Measurements from ENCODE around the gene DRAP1. TPM values are rescaled to one million over a fixed set of nuclear protein-coding genes. Genes with fewer than 3 reads are reported as not detected.

Gene DRAP1
- total and polyA plus RNA-seq, 9 of the 15 experiments (the other 6 are each of a cell fraction or from before 2014, with no cell fraction given) = 9.6 to 200 (median 92.9) TPM

GRCh38 chr11:65919141-65919572 lies at the start of gene DRAP1 (continued):
- TF ChIP-seq, protein P1, sequence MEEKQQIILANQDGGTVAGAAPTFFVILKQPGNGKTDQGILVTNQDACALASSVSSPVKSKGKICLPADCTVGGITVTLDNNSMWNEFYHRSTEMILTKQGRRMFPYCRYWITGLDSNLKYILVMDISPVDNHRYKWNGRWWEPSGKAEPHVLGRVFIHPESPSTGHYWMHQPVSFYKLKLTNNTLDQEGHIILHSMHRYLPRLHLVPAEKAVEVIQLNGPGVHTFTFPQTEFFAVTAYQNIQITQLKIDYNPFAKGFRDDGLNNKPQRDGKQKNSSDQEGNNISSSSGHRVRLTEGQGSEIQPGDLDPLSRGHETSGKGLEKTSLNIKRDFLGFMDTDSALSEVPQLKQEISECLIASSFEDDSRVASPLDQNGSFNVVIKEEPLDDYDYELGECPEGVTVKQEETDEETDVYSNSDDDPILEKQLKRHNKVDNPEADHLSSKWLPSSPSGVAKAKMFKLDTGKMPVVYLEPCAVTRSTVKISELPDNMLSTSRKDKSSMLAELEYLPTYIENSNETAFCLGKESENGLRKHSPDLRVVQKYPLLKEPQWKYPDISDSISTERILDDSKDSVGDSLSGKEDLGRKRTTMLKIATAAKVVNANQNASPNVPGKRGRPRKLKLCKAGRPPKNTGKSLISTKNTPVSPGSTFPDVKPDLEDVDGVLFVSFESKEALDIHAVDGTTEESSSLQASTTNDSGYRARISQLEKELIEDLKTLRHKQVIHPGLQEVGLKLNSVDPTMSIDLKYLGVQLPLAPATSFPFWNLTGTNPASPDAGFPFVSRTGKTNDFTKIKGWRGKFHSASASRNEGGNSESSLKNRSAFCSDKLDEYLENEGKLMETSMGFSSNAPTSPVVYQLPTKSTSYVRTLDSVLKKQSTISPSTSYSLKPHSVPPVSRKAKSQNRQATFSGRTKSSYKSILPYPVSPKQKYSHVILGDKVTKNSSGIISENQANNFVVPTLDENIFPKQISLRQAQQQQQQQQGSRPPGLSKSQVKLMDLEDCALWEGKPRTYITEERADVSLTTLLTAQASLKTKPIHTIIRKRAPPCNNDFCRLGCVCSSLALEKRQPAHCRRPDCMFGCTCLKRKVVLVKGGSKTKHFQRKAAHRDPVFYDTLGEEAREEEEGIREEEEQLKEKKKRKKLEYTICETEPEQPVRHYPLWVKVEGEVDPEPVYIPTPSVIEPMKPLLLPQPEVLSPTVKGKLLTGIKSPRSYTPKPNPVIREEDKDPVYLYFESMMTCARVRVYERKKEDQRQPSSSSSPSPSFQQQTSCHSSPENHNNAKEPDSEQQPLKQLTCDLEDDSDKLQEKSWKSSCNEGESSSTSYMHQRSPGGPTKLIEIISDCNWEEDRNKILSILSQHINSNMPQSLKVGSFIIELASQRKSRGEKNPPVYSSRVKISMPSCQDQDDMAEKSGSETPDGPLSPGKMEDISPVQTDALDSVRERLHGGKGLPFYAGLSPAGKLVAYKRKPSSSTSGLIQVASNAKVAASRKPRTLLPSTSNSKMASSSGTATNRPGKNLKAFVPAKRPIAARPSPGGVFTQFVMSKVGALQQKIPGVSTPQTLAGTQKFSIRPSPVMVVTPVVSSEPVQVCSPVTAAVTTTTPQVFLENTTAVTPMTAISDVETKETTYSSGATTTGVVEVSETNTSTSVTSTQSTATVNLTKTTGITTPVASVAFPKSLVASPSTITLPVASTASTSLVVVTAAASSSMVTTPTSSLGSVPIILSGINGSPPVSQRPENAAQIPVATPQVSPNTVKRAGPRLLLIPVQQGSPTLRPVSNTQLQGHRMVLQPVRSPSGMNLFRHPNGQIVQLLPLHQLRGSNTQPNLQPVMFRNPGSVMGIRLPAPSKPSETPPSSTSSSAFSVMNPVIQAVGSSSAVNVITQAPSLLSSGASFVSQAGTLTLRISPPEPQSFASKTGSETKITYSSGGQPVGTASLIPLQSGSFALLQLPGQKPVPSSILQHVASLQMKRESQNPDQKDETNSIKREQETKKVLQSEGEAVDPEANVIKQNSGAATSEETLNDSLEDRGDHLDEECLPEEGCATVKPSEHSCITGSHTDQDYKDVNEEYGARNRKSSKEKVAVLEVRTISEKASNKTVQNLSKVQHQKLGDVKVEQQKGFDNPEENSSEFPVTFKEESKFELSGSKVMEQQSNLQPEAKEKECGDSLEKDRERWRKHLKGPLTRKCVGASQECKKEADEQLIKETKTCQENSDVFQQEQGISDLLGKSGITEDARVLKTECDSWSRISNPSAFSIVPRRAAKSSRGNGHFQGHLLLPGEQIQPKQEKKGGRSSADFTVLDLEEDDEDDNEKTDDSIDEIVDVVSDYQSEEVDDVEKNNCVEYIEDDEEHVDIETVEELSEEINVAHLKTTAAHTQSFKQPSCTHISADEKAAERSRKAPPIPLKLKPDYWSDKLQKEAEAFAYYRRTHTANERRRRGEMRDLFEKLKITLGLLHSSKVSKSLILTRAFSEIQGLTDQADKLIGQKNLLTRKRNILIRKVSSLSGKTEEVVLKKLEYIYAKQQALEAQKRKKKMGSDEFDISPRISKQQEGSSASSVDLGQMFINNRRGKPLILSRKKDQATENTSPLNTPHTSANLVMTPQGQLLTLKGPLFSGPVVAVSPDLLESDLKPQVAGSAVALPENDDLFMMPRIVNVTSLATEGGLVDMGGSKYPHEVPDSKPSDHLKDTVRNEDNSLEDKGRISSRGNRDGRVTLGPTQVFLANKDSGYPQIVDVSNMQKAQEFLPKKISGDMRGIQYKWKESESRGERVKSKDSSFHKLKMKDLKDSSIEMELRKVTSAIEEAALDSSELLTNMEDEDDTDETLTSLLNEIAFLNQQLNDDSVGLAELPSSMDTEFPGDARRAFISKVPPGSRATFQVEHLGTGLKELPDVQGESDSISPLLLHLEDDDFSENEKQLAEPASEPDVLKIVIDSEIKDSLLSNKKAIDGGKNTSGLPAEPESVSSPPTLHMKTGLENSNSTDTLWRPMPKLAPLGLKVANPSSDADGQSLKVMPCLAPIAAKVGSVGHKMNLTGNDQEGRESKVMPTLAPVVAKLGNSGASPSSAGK (IDR thresholded peaks at IDR 0.05) = peak; percentile 55
- TF ChIP-seq, protein P2, sequence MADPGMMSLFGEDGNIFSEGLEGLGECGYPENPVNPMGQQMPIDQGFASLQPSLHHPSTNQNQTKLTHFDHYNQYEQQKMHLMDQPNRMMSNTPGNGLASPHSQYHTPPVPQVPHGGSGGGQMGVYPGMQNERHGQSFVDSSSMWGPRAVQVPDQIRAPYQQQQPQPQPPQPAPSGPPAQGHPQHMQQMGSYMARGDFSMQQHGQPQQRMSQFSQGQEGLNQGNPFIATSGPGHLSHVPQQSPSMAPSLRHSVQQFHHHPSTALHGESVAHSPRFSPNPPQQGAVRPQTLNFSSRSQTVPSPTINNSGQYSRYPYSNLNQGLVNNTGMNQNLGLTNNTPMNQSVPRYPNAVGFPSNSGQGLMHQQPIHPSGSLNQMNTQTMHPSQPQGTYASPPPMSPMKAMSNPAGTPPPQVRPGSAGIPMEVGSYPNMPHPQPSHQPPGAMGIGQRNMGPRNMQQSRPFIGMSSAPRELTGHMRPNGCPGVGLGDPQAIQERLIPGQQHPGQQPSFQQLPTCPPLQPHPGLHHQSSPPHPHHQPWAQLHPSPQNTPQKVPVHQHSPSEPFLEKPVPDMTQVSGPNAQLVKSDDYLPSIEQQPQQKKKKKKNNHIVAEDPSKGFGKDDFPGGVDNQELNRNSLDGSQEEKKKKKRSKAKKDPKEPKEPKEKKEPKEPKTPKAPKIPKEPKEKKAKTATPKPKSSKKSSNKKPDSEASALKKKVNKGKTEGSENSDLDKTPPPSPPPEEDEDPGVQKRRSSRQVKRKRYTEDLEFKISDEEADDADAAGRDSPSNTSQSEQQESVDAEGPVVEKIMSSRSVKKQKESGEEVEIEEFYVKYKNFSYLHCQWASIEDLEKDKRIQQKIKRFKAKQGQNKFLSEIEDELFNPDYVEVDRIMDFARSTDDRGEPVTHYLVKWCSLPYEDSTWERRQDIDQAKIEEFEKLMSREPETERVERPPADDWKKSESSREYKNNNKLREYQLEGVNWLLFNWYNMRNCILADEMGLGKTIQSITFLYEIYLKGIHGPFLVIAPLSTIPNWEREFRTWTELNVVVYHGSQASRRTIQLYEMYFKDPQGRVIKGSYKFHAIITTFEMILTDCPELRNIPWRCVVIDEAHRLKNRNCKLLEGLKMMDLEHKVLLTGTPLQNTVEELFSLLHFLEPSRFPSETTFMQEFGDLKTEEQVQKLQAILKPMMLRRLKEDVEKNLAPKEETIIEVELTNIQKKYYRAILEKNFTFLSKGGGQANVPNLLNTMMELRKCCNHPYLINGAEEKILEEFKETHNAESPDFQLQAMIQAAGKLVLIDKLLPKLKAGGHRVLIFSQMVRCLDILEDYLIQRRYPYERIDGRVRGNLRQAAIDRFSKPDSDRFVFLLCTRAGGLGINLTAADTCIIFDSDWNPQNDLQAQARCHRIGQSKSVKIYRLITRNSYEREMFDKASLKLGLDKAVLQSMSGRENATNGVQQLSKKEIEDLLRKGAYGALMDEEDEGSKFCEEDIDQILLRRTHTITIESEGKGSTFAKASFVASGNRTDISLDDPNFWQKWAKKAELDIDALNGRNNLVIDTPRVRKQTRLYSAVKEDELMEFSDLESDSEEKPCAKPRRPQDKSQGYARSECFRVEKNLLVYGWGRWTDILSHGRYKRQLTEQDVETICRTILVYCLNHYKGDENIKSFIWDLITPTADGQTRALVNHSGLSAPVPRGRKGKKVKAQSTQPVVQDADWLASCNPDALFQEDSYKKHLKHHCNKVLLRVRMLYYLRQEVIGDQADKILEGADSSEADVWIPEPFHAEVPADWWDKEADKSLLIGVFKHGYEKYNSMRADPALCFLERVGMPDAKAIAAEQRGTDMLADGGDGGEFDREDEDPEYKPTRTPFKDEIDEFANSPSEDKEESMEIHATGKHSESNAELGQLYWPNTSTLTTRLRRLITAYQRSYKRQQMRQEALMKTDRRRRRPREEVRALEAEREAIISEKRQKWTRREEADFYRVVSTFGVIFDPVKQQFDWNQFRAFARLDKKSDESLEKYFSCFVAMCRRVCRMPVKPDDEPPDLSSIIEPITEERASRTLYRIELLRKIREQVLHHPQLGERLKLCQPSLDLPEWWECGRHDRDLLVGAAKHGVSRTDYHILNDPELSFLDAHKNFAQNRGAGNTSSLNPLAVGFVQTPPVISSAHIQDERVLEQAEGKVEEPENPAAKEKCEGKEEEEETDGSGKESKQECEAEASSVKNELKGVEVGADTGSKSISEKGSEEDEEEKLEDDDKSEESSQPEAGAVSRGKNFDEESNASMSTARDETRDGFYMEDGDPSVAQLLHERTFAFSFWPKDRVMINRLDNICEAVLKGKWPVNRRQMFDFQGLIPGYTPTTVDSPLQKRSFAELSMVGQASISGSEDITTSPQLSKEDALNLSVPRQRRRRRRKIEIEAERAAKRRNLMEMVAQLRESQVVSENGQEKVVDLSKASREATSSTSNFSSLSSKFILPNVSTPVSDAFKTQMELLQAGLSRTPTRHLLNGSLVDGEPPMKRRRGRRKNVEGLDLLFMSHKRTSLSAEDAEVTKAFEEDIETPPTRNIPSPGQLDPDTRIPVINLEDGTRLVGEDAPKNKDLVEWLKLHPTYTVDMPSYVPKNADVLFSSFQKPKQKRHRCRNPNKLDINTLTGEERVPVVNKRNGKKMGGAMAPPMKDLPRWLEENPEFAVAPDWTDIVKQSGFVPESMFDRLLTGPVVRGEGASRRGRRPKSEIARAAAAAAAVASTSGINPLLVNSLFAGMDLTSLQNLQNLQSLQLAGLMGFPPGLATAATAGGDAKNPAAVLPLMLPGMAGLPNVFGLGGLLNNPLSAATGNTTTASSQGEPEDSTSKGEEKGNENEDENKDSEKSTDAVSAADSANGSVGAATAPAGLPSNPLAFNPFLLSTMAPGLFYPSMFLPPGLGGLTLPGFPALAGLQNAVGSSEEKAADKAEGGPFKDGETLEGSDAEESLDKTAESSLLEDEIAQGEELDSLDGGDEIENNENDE (IDR thresholded peaks at IDR 0.05; ENCODE audit: low read depth, low read length) = no peak
- TF ChIP-seq E2F5 (CRISPR knock-in tag; IDR thresholded peaks at IDR 0.05) (no peak), CHCHD3 (CRISPR knock-in tag; IDR thresholded peaks at IDR 0.05) (no peak)
